VCaP (cell line): ENCODE results near the gene ALDH1A1.

Source experiments
- H3K27ac ChIP-seq: fragments of 450-650 bp; 2 replicates; pipeline ENCODE4 v1.5.1; 2017
- CTCF ChIP-seq: fragments of 450-650 bp; conservative IDR thresholded peaks from 2 replicates; pipeline ENCODE4 v1.5.1; 2017; ENCODE audit warnings: mild to moderate bottlenecking, moderate library complexity

ALDH1A1 gene

GRCh38 chr9:72882117-72882775, 70.6 kb downstream of the ALDH1A1 start:
- TF ChIP-seq CTCF = no peak
- no peak overlapping the region for H3K27ac ChIP-seq

GRCh38 chr9:72880821-72881220, 72.0 kb downstream of the ALDH1A1 start:
- no peak overlapping the region for H3K27ac ChIP-seq
- no peak for TF ChIP-seq CTCF

- TF ChIP-seq CTCF = no peak
- no peak overlapping the region for H3K27ac ChIP-seq
These were observed 77.6 kb downstream of the ALDH1A1 start for GRCh38 chr9:72875221-72875620.

- H3K27ac ChIP-seq = no peak overlapping the region
- TF ChIP-seq CTCF = no peak
These were observed 78.5 kb downstream of the ALDH1A1 start for GRCh38 chr9:72874344-72874743.

- H3K27ac ChIP-seq = peak overlapping the region; percentile 28; the same call in 1 of the 2 replicates
- no peak for TF ChIP-seq CTCF
These were observed 79.4 kb downstream of the ALDH1A1 start for GRCh38 chr9:72873456-72873855.

- H3K27ac ChIP-seq = peak overlapping the region; percentile 28
- no peak for TF ChIP-seq CTCF
These were observed 80.1 kb downstream of the ALDH1A1 start for GRCh38 chr9:72872718-72873117.

- H3K27ac ChIP-seq = no peak overlapping the region
- peak; percentile 67 for TF ChIP-seq CTCF
These were observed 81.2 kb downstream of the ALDH1A1 start for GRCh38 chr9:72871685-72872084.
